Measurements from ENCODE around the gene LUC7L3.

Gene LUC7L3

GRCh38 chr17:50799582-50799981 lies 80.2 kb downstream of the LUC7L3 start:
- no peak overlapping the region for H3K4me3 ChIP-seq (ENCODE audit: insufficient read depth, low read length, poor library complexity, severe bottlenecking)
- H3K27ac ChIP-seq (ENCODE audit: low read depth, low read length), result no peak overlapping the region
- H3F3A ChIP-seq (ENCODE audit: insufficient read depth), result no peaks in the 10 kb centered on the region
- H3K36me3 ChIP-seq (ENCODE audit: low read length), result no peaks in the 10 kb centered on the region
- no peak overlapping the region for H3K9ac ChIP-seq (ENCODE audit: low read length)
- H3K9me3 ChIP-seq (ENCODE audit: insufficient read depth, low read length), result no peaks in the 10 kb centered on the region
- no peaks in the 10 kb centered on the region for H3K9me2 ChIP-seq (replicated peaks; ENCODE audit: insufficient read depth, low read length)
- no peaks in the 10 kb centered on the region for H3K27me3 ChIP-seq (ENCODE audit: low read length)
- no peaks in the 10 kb centered on the region for H4K20me1 ChIP-seq (ENCODE audit: low read depth, low read length)
- no peak overlapping the region for H3K4me2 ChIP-seq (ENCODE audit: low read depth, low read length, poor library complexity, severe bottlenecking)
- TF ChIP-seq, protein P1, sequence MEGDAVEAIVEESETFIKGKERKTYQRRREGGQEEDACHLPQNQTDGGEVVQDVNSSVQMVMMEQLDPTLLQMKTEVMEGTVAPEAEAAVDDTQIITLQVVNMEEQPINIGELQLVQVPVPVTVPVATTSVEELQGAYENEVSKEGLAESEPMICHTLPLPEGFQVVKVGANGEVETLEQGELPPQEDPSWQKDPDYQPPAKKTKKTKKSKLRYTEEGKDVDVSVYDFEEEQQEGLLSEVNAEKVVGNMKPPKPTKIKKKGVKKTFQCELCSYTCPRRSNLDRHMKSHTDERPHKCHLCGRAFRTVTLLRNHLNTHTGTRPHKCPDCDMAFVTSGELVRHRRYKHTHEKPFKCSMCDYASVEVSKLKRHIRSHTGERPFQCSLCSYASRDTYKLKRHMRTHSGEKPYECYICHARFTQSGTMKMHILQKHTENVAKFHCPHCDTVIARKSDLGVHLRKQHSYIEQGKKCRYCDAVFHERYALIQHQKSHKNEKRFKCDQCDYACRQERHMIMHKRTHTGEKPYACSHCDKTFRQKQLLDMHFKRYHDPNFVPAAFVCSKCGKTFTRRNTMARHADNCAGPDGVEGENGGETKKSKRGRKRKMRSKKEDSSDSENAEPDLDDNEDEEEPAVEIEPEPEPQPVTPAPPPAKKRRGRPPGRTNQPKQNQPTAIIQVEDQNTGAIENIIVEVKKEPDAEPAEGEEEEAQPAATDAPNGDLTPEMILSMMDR (IDR thresholded peaks at IDR 0.05; ENCODE audit: insufficient read depth, low read length, poor library complexity, severe bottlenecking), result no peak
- TF ChIP-seq EZH2phosphoT487 (conservative IDR thresholded peaks at IDR 0.05; ENCODE audit: low read length), result no peak
- no peak overlapping the region for H2AFZ ChIP-seq (ENCODE audit: low read depth, low read length, severe bottlenecking)
- no peaks in the 10 kb centered on the region for H3K79me2 ChIP-seq (ENCODE audit: insufficient read depth, low read length)

DNA sequence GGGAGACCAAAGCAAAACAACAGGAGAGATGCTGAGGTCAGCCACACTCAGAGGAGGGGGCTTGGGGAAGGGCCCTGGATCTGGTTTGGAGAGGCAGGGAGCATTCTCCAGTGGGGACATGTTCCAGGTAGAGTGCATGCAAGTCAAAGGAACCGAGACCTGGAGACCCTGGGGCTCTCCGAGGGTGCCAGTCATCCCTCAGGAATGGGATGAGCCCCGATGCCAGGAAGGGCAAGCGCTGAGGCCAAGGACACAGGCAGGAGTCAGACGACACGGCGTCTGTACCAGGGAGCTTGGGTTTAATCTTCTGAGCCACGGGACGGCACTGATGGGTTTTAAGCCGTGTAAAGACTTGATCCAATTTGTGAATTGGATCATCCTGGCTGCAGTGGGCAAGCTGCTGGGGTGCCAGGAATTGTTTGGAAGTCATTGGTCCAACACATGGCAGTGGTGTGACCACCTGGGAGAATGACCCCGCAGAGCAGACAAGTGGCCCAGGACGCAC lies 80.8 kb downstream of the LUC7L3 start:
- Histone ChIP-seq H3K79me2 (ENCODE audit: insufficient read depth, low read length) (no peaks in the 10 kb centered on the region), H3K27ac (ENCODE audit: low read depth, low read length) (no peak overlapping the region), H3K9me2 (replicated peaks; ENCODE audit: insufficient read depth, low read length) (no peaks in the 10 kb centered on the region), H3K9ac (ENCODE audit: low read length) (no peak overlapping the region), H4K20me1 (ENCODE audit: low read depth, low read length) (no peaks in the 10 kb centered on the region), H3K36me3 (ENCODE audit: low read length) (no peaks in the 10 kb centered on the region), H3K4me2 (ENCODE audit: low read depth, low read length, poor library complexity, severe bottlenecking) (no peak overlapping the region), H3K27me3 (ENCODE audit: low read length) (no peaks in the 10 kb centered on the region), H3F3A (ENCODE audit: insufficient read depth) (no peaks in the 10 kb centered on the region), H3K4me3 (ENCODE audit: insufficient read depth, low read length, poor library complexity, severe bottlenecking) (no peak overlapping the region), H3K9me3 (ENCODE audit: insufficient read depth, low read length) (no peaks in the 10 kb centered on the region), H2AFZ (ENCODE audit: low read depth, low read length, severe bottlenecking) (no peak overlapping the region)
- TF ChIP-seq, protein P1 (IDR thresholded peaks at IDR 0.05; ENCODE audit: insufficient read depth, low read length, poor library complexity, severe bottlenecking), result no peak
- TF ChIP-seq EZH2phosphoT487 (conservative IDR thresholded peaks at IDR 0.05; ENCODE audit: low read length), result no peak

DNA sequence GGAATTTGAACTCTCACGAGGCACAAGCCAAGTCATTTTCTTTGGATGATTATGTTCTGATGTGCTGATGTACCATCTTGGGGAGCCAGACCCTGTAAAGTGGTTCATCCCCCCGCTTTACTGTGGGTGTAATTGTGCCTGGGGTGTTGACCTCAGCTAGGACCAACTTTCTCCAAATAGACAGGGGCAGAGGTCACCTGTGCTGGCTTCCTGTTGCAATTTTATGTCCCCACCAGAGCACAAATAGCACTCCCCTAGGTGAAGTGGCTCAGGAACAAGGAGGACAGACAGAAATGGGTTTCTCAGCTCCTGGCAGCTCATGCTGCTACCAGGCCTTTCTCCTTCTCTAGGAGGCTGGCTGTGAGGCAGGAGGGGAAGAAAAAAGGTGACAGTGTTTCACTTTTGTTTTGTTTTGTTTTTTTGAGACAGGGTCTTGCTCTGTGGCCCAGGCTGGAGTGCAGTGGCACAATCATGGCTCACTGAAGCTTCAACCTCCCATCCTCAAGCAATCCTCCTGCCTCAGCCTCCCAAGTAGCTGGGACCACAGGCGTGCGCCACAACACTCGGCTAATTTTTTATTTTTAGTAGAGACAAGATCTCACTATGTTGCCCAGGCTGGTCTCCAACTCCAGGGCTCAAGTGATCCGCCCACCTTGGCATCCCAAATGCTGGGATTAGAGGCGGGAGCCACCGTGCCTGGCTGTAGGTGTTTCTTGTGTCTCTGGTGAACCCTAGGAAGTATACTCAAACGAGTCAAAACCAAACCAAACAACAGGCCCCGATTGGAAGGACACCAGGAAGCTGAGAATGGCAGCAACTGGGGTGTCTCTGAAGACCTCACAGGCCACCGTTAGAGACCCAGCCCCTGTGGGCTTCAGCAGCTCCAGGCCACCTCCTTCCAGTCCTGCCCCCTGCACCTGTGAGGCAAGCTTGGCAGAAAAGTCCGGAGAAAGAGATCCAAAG lies 83.5 kb downstream of the LUC7L3 start:
- H2AFZ ChIP-seq (ENCODE audit: low read depth, low read length, severe bottlenecking), result no peak overlapping the region
- H3K9me3 ChIP-seq (ENCODE audit: insufficient read depth, low read length), result no peaks in the 10 kb centered on the region

More for the DNA sequence above, 83.5 kb downstream of the LUC7L3 start:
- Histone ChIP-seq H3K9me2 (replicated peaks; ENCODE audit: insufficient read depth, low read length) (no peaks in the 10 kb centered on the region), H3K27ac (ENCODE audit: low read depth, low read length) (no peak overlapping the region), H3K36me3 (ENCODE audit: low read length) (no peaks in the 10 kb centered on the region), H3K4me2 (ENCODE audit: low read depth, low read length, poor library complexity, severe bottlenecking) (no peak overlapping the region), H3K9ac (ENCODE audit: low read length) (no peak overlapping the region), H3F3A (ENCODE audit: insufficient read depth) (no peaks in the 10 kb centered on the region), H3K79me2 (ENCODE audit: insufficient read depth, low read length) (no peaks in the 10 kb centered on the region), H3K27me3 (ENCODE audit: low read length) (no peaks in the 10 kb centered on the region), H3K4me3 (ENCODE audit: insufficient read depth, low read length, poor library complexity, severe bottlenecking) (no peak overlapping the region), H4K20me1 (ENCODE audit: low read depth, low read length) (no peaks in the 10 kb centered on the region)
- TF ChIP-seq, protein P1 (IDR thresholded peaks at IDR 0.05; ENCODE audit: insufficient read depth, low read length, poor library complexity, severe bottlenecking), result no peak
- TF ChIP-seq EZH2phosphoT487 (conservative IDR thresholded peaks at IDR 0.05; ENCODE audit: low read length), result no peak

All from SU-DHL-6 (cell line).